ENCODE results near the gene CHST2.

- TF ChIP-seq CTCF (optimal IDR thresholded peaks at IDR 0.05 in 1 of 3, IDR thresholded peaks at IDR 0.05 in 1 of 3, conservative IDR thresholded peaks at IDR 0.05 in 1 of 3; ENCODE audit: extremely low read depth in 1 of 3, insufficient read depth in 2 of 3, low read length in 3 of 3) (no peak), EZH2 (IDR thresholded peaks at IDR 0.05; ENCODE audit: low read length) (no peak)
These were observed 14.4 kb upstream of the CHST2 start for GRCh38 chr3:143105170-143105569.
